ENCODE data around the gene PDP2.

PDP2 gene

DNA sequence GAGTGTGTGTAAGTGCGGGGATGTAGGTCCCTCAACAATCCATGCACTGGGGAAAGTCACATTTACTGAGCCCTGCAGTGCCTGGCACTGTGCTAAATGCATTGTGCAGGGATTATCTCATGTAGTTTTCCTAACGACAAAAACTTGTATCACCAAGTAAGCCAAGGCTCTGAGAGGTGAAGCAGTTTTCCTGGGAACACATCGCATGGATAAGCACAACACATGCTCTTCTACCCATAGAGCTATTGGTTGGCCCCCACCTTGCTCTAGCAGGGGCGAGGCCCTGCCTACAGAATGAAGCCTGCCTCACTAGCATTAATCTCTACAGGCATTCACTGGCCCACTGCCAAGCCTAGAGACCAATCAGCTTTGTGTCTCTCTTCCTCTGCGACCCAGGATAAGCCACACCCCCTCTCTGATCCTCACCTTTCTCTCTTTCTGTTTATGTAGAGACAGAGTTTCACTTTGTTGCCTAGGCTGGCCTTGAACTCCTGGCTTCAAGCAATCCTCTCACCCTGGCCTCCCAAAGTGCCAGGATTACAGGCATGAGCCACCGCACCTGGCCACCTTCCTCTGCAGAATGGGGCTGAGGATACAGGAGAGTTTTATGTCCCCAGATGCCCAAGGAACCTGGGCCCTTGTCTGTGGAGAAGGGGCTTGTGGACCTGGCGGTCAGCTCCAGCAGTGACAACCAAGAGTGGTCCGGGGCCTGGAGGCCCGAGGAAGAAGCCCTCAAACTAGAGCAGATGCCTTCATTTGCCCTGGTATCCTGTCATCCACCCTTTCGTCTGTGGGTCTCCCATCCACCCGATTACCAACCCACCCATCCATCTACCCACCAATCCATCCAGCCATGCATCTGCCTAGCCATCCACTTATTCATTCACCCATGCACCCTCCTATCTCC lies 25.6 kb downstream of the PDP2 start:
- peak; percentile 36 for DNase-seq

- no peak for DNase-seq
Observed at GRCh38 chr16:66906916-66907836, 26.9 kb downstream of the PDP2 start.

- no peak for DNase-seq
Observed at GRCh38 chr16:66908116-66908515, 27.8 kb downstream of the PDP2 start.

GRCh38 chr16:66908762-66909559 lies 28.6 kb downstream of the PDP2 start:
- no peak for DNase-seq

DNA sequence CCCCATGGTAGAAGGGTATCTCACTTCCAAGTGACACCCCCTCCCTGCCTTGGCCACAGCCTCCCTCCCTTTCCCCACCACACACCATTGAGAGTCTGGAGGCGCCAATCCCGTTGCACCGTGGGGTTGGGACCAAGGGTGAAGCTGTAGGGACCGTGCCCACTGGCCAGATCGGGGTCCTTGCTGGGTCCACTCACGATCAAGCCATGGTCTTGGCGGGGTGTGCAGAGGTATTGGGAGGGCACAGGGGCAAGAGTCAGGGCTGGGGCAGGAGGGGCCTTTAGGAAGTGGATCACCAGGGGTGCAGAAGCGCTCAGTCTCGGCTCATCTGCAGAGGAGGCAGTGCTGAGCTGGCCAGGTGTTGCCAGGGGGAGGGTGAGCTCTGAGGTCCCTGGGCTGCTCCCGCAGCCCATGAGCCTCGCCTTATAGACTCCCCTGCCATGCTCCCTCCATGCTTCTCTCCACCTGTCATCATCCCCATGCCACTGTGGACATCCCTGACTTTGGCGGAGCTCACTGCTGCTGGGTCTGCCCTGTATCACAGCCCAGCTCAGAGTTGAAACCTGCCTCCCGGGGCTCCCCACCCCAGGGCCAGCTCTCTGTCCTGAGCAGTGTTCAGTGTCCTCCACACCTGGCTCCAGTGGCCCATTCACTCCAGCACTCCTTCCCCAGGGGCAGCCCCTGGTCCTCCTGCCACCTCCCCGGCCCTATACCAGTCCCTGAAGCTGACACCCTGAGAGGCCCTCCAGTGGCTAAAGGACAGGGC lies 30.0 kb downstream of the PDP2 start:
- DNase-seq: no peak

GRCh38 chr16:66911112-66911511 lies 30.8 kb downstream of the PDP2 start:
- no peak for DNase-seq

GRCh38 chr16:66911801-66912200 lies 31.5 kb downstream of the PDP2 start:
- no peak for DNase-seq

- no peak for DNase-seq
Observed at GRCh38 chr16:66913081-66913480, 32.8 kb downstream of the PDP2 start.

DNA sequence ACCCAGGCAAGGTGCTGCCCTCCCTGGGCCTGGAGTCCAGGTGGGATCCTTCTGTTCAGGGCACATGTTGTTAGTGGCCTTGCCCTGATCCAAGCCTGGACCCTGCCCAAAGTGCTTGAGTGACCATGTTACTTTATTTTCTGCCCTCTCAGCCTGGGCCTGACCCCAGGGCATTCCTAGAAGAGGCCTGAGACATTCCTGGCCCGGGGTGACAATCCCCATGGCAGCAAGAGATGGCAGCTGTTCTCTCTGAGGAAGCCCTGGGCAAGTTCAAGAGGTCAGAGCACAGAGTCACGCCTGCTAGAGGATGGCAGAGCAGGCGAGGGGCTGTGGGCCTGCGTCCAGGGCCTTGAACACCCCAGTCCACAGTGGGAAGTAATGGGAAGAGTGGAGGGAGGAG lies 33.4 kb downstream of the PDP2 start:
- DNase-seq: no peak

DNA sequence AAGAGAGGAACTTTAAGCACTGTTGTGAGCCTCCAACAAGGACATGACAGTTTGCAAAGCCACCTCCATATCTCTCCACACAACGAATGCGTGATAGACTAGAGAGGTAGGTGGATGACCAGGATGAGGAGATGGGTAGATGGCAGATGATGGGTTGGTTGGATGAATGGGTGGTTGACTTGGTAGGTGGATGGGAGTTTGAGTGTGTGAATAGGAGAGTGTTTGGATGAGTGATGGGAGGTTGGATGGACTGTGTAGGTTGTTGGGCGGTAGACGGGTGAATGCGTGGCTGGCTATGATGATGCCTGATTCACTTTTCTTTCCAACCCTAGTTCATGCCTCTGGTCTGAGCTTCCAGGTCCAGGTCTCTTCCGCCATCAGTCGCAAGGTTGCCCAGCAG lies 34.2 kb downstream of the PDP2 start:
- DNase-seq: no peak

- no peak for DNase-seq
Observed at GRCh38 chr16:66915041-66915440, 34.7 kb downstream of the PDP2 start.

DNA sequence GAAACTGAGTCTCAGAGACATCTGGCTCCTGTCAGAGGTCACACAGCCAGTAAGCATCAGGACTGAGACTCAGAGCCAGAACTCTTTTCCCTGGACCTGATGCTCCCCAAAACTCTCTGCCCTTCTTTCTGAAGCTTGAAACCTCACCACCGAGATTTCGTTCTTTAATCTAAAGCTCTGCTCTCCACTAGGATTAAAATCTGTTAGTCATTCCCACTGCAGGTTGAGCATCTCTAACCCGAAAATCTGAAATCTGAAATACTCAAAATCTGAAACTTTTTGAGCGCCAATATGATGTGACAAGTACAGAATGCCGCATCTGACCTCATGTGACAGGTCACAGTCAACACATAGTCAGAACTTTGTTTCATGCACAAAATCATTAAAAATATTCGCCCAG lies 36.2 kb downstream of the PDP2 start:
- no peak for DNase-seq

- no peak for DNase-seq
Observed at GRCh38 chr16:66917741-66918140, 37.4 kb downstream of the PDP2 start.

DNA sequence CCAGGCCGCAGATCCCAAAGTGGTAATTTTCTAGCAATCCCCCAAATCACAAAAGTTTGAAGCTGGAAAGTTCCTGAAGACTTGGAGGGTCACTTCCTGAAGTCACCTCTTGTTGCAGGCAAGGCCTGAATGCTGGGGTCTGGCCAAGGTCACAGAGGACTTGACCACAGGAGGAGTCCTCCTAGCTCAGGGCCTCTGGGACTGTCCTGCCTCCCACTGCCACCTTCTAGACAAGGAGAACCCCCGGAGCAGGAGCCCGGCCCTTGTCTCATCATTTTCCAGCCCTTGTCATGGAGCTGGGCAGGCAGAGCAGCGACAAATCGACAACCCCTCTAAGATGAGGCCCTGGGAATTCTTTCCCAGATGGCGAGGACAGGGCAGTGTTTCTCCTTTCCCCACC lies 38.0 kb downstream of the PDP2 start:
- no peak for DNase-seq

DNA sequence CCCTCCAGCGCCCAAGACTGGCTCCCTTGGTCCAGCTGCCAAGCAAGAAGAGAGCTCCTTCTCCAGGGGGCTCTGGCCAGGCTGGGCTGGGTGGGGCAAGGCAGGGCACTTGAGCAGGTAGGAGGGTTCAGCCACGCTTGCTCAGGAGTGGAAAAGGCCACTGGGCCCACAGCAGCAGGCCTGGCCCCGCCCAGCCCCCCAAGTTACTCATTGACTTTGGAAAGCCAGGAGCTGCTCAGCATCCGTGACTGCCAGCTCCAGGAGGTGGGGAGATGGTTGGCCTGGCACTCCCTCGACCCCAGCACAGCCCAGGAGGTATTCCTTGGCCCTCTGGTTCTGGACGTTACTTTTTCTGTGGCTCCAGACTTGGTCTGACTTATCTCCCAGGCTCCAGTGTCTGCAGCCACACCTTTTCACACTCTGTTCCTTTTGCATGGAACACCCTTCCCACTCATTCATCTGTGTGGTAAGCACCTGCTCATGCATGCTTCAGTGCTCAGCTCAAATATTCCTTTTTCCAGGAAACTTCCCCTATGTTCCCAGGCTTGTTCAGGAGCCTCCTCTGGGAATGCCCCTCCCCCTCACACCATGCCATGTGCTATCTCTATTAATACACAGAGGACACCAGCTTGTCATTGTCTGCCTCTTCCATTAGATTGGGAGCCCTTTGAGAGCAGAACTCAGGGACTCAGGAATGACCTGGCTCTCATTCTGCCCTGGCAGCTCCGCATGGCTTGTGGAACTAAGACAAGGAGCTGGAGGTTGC lies 38.7 kb downstream of the PDP2 start, which contains the start of gene CDH16:
Gene CDH16, minus strand, starts transcription at position 83 of the 766 bp plus-strand sequence. CDS start 820 bp downstream, outside the sequence.
- no peak for DNase-seq

- DNase-seq: no peak
Observed at GRCh38 chr16:66919569-66920298, 39.4 kb downstream of the PDP2 start.

GRCh38 chr16:66920299-66920590 lies 39.9 kb downstream of the PDP2 start:
- DNase-seq: no peak

DNA sequence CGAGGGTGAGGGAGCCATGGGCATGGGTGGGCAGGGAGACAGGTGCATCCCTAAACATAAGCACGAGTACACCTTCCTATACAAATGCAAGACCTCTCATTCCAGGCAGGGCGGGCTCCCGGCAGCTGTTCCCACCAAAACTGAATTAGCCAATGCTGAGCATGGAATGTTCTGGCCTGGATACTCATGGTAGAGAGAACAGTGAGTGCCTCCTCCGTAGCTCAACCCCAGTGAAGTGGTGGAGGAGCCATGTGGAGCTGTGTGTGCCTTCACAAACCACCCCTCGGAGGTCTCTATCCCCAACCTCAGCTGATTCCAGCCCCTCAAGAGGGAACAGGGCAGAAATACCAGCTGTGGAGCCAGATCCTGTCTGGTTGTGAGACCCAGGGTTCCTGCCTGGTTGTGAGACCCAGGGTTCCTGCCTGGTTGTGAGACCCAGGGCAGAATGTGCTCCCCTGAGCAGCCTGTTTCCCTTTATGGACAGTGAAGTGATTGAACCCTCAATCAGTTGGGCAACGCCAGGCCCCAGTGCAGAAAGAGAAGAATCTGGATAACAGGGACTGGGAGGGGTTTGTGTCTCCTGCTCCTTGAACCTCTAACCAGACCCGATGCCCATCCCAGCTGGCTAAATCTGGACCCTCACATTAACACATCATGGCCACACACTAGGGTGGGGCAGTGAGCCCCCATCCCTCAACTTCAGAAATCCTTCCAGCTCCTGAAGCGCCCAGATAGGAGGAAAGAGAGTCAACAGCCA lies 40.8 kb downstream of the PDP2 start:
- DNase-seq: no peak

DNA sequence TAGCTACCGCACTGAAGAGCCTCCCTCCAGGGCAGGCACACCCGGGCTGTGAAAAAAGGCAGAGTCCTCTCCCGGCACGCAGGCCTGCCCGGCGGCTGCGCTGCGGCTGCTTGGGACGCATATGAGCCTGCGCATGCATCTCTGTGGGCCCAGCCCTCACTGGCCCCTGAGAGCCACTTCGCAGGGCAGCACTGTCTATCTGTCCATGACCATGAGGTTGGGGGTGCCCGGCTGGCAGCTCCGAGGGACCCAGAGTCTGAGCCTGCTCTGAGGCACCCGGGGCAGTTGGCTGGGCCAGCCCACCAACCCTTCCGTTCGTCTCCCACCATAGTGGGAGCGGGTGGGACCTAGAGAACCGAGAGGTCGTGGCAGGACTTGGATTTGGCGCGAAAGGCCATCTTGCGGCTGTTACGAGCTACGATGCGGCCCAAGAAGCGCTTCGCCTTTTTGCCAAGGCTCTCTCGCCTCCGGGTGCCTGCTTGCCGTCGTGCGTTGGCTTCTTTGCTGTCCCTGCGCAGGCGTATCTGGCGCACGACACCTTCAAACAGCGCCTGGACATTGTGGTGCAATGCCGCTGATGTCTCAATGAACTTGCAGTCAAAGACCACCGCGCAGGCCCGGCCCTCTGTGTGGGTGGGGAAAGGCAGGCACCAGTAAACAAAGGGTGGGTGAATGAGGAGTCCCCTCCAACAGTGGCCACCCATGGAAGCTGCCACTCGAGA lies 41.6 kb downstream of the PDP2 start:
- no peak for DNase-seq
